Sigmoid colon (tissue), 7 donors: ENCODE results near the gene EGLN1. TPM values are rescaled to one million over a fixed set of nuclear protein-coding genes. Genes with fewer than 3 reads are reported as not detected.

Experiments
- DNase-seq: peaks from one replicate; pipeline ENCODE4 v3.0.0-alpha.2; 2019
- H3K27ac ChIP-seq, 4 donors: fragments of 200-600 bp; sonication (generic); one replicate each; pipeline ENCODE4 v1.5.1; 2016 to 2019; ENCODE audit warnings: mild to moderate bottlenecking in 1 of 4
- H3K27me3 ChIP-seq, 3 donors: fragments of 200-600 bp; sonication (generic); one replicate each; pipeline ENCODE4 v1.5.1; 2019; ENCODE audit warnings: mild to moderate bottlenecking in 1 of 3
- H3K36me3 ChIP-seq, 4 donors: fragments of 200-600 bp; sonication (generic); one replicate each; pipeline ENCODE4 v1.5.1; 2016 to 2019
- H3K4me1 ChIP-seq, 4 donors: fragments of 200-600 bp; sonication (generic); one replicate each; pipeline ENCODE4 v1.5.1; 2017 to 2019
- H3K4me3 ChIP-seq, 4 donors: fragments of 200-600 bp; sonication (generic); one replicate each; pipeline ENCODE4 v1.5.1; 2017 to 2019; ENCODE audit warnings: mild to moderate bottlenecking in 2 of 4, moderate library complexity in 1 of 4
- H3K9me3 ChIP-seq, 4 donors: fragments of 200-600 bp in 3 of 4; sonication (generic) in 3 of 4; one replicate each; pipeline versions ENCODE4 v1.5.1 to v1.6.1; 2013 to 2019
- EP300 ChIP-seq, 4 donors: sonication (generic); formaldehyde crosslinking; IDR thresholded peaks; one replicate each; pipeline ENCODE4 v1.6.1; 2017; ENCODE audit warnings: antibody characterized with exemption in 4 of 4
- POLR2A ChIP-seq, 2 donors: fragments of 450-650 bp; IDR thresholded peaks; one replicate each; pipeline ENCODE4 v1.6.1; 2016; ENCODE audit warnings: antibody characterized with exemption in 2 of 2, mild to moderate bottlenecking in 2 of 2, moderate library complexity in 2 of 2
- POLR2AphosphoS5 ChIP-seq, 4 donors: sonication (generic); formaldehyde crosslinking; IDR thresholded peaks; one replicate each; pipeline ENCODE4 v1.6.1; 2017; ENCODE audit warnings: antibody characterized with exemption in 4 of 4
- WGBS, 2 donors: extraction: QIAGEN DNeasy Blood & Tissue Kit; methylation state at CpG; one replicate each; pipeline ENCODE4 v1.1.7; 2013; 5-methylcytosine and 5-hydroxymethylcytosine counted together
- intact Hi-C: fragments of 100-400 bp; cut with DNase I; formaldehyde crosslinking; loops from one replicate; pipeline ENCODE4 v1.15.1; 2023
- polyA plus RNA-seq, 3 donors: library from polyadenylated mRNA; stranded (reverse); fragments of 200-250 nt; gene quantifications; one replicate each; pipeline ENCODE4 v1.2.3, GENCODE V29; 2013
- total RNA-seq, 4 donors: library from RNA; depleted of rRNA; stranded (reverse); fragments of >200 nt; gene quantifications; one replicate each; pipeline ENCODE4 v1.1.0, GENCODE V29; 2016
- TF ChIP-seq, protein P1 (sequence below), 4 experiments: fragments of 450-650 bp in 3 of 4; fragments of 200-600 bp in 1 of 4; IDR thresholded peaks; one replicate each; pipeline ENCODE4 v1.5.1; 2016 to 2019; ENCODE audit warnings: antibody characterized with exemption in 4 of 4, mild to moderate bottlenecking in 3 of 4, moderate library complexity in 2 of 4
- donor health status: healthy with polysubstance abuse.
- donor health status: Bipolar disorder and iron deficiency.
- donor health status: healthy.

The EGLN1 gene
- total and polyA plus RNA-seq, 7 donors: 16.2 to 51.7 (median 37.8) TPM

DNA sequence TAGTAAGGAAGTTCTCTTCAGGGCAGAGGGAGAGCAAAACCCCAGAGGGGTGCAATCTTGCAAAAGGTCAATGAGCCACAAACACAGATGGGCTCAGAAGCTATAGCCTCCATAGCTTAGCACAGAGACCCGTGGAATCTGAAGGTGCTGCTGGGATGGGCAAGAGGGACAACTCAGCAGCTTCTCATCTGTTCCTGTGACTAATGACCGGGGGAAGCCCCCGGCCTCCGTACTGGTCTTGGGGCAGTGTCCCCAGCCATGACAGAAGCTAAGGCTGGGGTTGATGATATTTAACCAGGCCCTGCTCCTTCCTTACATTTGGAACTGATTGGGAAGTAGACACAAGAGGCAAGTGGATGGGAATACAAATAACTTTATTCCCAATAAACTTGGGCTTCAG lies 103.5 kb downstream of the EGLN1 start:
- Histone ChIP-seq H3K27me3 (no peaks in the 10 kb centered on the region), H3K9me3 (no peaks in the 10 kb centered on the region), H3K27ac (no peak overlapping the region), H3K36me3 (no peaks in the 10 kb centered on the region), H3K4me3 (no peak overlapping the region), H3K4me1 (no peaks in the 10 kb centered on the region)
- no peak for DNase-seq
- intact Hi-C loops: no loop called here
- 93 to 95% methylated on average over 4 of the region's 4 CpGs for WGBS, 2 donors
- TF ChIP-seq, protein P1, sequence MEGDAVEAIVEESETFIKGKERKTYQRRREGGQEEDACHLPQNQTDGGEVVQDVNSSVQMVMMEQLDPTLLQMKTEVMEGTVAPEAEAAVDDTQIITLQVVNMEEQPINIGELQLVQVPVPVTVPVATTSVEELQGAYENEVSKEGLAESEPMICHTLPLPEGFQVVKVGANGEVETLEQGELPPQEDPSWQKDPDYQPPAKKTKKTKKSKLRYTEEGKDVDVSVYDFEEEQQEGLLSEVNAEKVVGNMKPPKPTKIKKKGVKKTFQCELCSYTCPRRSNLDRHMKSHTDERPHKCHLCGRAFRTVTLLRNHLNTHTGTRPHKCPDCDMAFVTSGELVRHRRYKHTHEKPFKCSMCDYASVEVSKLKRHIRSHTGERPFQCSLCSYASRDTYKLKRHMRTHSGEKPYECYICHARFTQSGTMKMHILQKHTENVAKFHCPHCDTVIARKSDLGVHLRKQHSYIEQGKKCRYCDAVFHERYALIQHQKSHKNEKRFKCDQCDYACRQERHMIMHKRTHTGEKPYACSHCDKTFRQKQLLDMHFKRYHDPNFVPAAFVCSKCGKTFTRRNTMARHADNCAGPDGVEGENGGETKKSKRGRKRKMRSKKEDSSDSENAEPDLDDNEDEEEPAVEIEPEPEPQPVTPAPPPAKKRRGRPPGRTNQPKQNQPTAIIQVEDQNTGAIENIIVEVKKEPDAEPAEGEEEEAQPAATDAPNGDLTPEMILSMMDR (IDR thresholded peaks at IDR 0.05): no peak
- no peak for TF ChIP-seq POLR2AphosphoS5 (IDR thresholded peaks at IDR 0.05)
- no peak for TF ChIP-seq EP300 (IDR thresholded peaks at IDR 0.05)
- no peak for TF ChIP-seq POLR2A (IDR thresholded peaks at IDR 0.05)

DNA sequence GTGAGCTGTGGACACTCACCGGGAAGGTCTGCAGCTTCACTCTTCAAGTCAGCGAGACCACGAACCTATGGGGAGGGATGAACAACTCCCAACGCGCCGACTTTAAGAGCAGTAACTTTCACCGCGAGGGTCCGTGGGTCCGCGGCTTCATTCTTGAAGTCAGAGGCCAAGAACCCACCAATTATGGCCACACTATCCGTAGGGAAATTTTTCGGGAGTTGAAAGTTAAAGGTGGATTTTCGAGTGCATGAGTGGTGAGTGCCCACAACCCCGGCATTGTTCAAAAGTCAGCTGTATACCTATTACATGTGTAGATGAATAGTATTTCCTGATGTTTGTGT lies 104.1 kb downstream of the EGLN1 start:
- no peaks in the 10 kb centered on the region for H3K27me3 ChIP-seq
- no peaks in the 10 kb centered on the region for H3K9me3 ChIP-seq
- TF ChIP-seq, protein P1 (IDR thresholded peaks at IDR 0.05): no peak
- TF ChIP-seq EP300 (IDR thresholded peaks at IDR 0.05) (no peak), POLR2AphosphoS5 (IDR thresholded peaks at IDR 0.05) (no peak), POLR2A (IDR thresholded peaks at IDR 0.05) (no peak)
- H3K36me3 ChIP-seq: no peaks in the 10 kb centered on the region
- H3K4me3 ChIP-seq: no peak overlapping the region
- intact Hi-C loops: no loop called here
- no peak for DNase-seq
- WGBS, 2 donors: 96 to 97% methylated on average over 15 of the region's 15 CpGs
- no peaks in the 10 kb centered on the region for H3K4me1 ChIP-seq
- H3K27ac ChIP-seq: no peak overlapping the region

DNA sequence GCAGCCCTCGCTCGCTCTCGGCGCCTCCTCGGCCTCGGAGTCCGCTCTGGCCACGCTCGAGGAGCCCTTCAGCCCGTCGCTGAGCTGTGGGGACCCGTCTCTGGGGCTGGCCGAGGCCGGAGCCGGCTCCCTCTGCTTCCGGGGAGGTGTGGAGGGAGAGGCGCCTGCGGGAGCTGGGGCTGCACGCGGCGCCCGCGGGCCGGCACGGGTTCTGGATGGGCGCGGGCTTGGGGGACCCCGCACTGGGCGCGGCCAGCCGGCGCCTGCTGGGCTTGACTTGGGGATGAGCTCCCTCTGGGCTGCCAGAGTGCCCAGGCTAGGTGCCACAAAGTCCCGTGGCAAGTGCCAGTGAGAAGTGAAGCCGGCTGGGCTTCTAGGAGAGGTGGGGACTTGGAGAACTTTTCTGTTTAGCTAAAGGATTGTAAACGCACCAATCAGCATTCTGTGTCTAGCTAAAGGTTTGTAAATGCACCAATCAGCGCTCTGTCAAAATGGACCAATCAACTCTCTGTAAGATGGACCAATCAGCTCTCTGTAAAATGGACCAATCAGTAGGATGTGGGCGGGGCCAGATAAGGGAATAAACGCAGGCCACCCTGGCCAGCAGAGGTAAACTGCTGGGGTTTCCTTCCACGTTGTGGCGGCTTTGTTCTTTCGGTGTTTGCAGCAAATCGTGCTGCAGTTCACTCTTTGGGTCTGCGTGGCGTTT lies 104.6 kb downstream of the EGLN1 start:
- no peak for DNase-seq
- H3K9me3 ChIP-seq: no peaks in the 10 kb centered on the region

DNA sequence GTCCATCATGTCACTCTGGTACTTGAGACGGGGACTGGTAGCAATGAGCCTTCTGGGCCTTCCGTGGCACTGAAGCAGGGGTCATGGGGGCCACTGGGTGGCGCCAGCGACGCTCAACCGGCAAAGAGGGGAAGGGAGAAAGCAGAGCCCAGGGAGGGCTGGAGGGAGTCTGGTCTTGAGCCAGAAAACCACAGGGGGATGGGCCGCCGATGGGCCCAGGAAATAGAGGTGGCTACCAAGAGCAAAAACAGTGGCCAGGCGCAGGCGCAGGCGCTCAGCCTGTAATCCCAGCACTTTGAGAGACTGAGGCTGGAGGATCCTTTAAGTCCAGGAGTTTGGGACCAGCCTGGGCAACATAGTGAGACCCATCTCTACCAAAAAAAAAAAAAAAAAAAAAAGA lies 106.2 kb downstream of the EGLN1 start:
- DNase-seq: no peak
- H3K36me3 ChIP-seq: no peaks in the 10 kb centered on the region
- intact Hi-C loops: no loop called here
- TF ChIP-seq, protein P1 (IDR thresholded peaks at IDR 0.05): peak in 2 of 4 experiments; percentile 9 to 14
- TF ChIP-seq POLR2AphosphoS5 (IDR thresholded peaks at IDR 0.05): no peak
- no peak overlapping the region for H3K4me3 ChIP-seq
- H3K9me3 ChIP-seq: no peaks in the 10 kb centered on the region
- no peaks in the 10 kb centered on the region for H3K27me3 ChIP-seq
- no peaks in the 10 kb centered on the region for H3K4me1 ChIP-seq
- 42 to 43% methylated on average over 11 of the region's 11 CpGs for WGBS, 2 donors
- no peak overlapping the region for H3K27ac ChIP-seq

More for the DNA sequence above, 104.6 kb downstream of the EGLN1 start:
- H3K4me3 ChIP-seq: no peak overlapping the region
- H3K4me1 ChIP-seq: no peaks in the 10 kb centered on the region
- H3K27ac ChIP-seq: no peak overlapping the region
- no peaks in the 10 kb centered on the region for H3K27me3 ChIP-seq
- 96% methylated on average over 44 of the region's 44 CpGs for WGBS, 2 donors
- intact Hi-C loops: no loop called here
- TF ChIP-seq, protein P1 (IDR thresholded peaks at IDR 0.05): no peak
- no peaks in the 10 kb centered on the region for H3K36me3 ChIP-seq

Other genes with a start within 250 kb of the EGLN1 start
- 10 to 100 TPM; 45.9 to 58.9 (median 50.5) TPM for gene GNPAT, start 181.1 kb downstream of the EGLN1 start, total RNA-seq
- gene GNPAT, start 181.1 kb downstream of the EGLN1 start, polyA plus RNA-seq: 10 to 100 TPM; 29.4 to 34.0 (median 29.9) TPM
- gene EXOC8, start 84.4 kb downstream of the EGLN1 start, total RNA-seq: 10 to 100 TPM in 3 of 4 donors, 1 to 10 TPM in 1; 9.5 to 11.7 (median 11.3) TPM
- gene EXOC8, start 84.4 kb downstream of the EGLN1 start, polyA plus RNA-seq: 1 to 10 TPM; 3.0 to 6.6 (median 3.9) TPM
- 10 to 100 TPM; 10.5 to 16.1 (median 13.2) TPM for gene SPRTN, start 84.0 kb downstream of the EGLN1 start, total RNA-seq
- gene SPRTN, start 84.0 kb downstream of the EGLN1 start, polyA plus RNA-seq: 1 to 10 TPM; 5.2 to 6.0 (median 5.3) TPM
- gene TSNAX, start 106.4 kb upstream of the EGLN1 start, total RNA-seq: 10 to 100 TPM; 22.4 to 37.5 (median 30.3) TPM
- 10 to 100 TPM; 17.7 to 29.6 (median 24.6) TPM for gene TSNAX, start 106.4 kb upstream of the EGLN1 start, polyA plus RNA-seq
- gene DISC1, start 204.5 kb upstream of the EGLN1 start, total RNA-seq: 10 to 100 TPM in 1 of 4 donors, 1 to 10 TPM in 3; 5.8 to 14.1 (median 8.1) TPM
- gene DISC1, start 204.5 kb upstream of the EGLN1 start, polyA plus RNA-seq: 1 to 10 TPM; 1.2 to 2.7 (median 2.1) TPM